Measurements from ENCODE around the gene PNMA6F.

- TF ChIP-seq CTCF (IDR thresholded peaks at IDR 0.05) (no peak), POLR2A (IDR thresholded peaks at IDR 0.05) (no peak)
These were observed 24.2 kb downstream of the PNMA6F start for GRCh38 chrX:153297376-153297775.

All from breast epithelium (tissue), 3 donors.